Esophagus squamous epithelium (tissue), 4 donors: ENCODE results near the gene MORN1.

Source experiments
- POLR2A ChIP-seq, 4 donors: fragments of 450-650 bp; IDR thresholded peaks; one replicate each; pipeline ENCODE4 v1.6.1; 2017; ENCODE audit warnings: antibody characterized with exemption in 4 of 4, mild to moderate bottlenecking in 4 of 4, moderate library complexity in 3 of 4
- TF ChIP-seq, protein P1 (sequence below), 6 experiments: fragments of 450-650 bp in 4 of 6; fragments of 200-600 bp in 2 of 6; sonication (generic) in 2 of 6; IDR thresholded peaks; one replicate each; pipeline ENCODE4 v1.5.1; 2016 to 2019; ENCODE audit warnings: antibody characterized with exemption in 6 of 6, mild to moderate bottlenecking in 4 of 6, moderate library complexity in 4 of 6

DNA sequence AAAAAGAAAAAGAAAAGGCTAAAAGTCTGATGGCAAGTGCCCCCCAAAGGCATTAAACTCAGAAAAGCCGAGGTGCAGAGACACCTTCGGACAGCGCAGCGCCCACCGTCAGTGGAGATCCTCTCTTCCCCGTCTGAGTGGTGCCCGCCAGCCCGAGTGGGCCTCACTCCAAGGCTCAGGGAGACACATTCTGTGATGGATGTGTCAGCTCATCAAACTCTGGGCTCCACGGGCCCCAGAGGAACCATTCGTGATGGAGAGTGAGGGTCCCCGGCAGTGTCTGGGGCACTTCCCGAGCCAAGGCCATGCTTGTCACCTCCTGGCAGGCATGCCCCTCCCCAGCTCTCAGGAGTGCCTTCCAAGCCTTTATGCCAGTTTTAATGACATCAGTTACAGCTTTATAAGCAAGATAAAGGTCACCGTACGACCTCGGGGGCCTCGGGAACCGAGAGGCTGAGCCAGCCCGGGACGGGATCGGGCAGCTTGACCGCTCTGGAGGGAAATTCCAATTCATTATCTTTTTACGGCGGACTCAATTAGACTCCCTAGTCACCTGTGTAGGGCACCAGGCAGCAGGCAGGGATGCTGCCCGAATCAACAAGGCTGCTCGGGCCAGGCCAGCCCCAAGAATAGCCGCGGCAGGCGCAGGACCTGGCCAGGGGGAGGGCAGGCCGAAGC is 49.5 kb downstream of the MORN1 start:
- no peak for TF ChIP-seq POLR2A (IDR thresholded peaks at IDR 0.05)
- TF ChIP-seq, protein P1, sequence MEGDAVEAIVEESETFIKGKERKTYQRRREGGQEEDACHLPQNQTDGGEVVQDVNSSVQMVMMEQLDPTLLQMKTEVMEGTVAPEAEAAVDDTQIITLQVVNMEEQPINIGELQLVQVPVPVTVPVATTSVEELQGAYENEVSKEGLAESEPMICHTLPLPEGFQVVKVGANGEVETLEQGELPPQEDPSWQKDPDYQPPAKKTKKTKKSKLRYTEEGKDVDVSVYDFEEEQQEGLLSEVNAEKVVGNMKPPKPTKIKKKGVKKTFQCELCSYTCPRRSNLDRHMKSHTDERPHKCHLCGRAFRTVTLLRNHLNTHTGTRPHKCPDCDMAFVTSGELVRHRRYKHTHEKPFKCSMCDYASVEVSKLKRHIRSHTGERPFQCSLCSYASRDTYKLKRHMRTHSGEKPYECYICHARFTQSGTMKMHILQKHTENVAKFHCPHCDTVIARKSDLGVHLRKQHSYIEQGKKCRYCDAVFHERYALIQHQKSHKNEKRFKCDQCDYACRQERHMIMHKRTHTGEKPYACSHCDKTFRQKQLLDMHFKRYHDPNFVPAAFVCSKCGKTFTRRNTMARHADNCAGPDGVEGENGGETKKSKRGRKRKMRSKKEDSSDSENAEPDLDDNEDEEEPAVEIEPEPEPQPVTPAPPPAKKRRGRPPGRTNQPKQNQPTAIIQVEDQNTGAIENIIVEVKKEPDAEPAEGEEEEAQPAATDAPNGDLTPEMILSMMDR (IDR thresholded peaks at IDR 0.05): no peak
